Suprapubic skin (tissue), 4 donors: ENCODE measurements around the gene CDK15. TPM values are rescaled to one million over a fixed set of nuclear protein-coding genes. Genes with fewer than 3 reads are reported as not detected.
A peak's percentile ranks its signal among the peaks of the same experiment; 100 is the strongest.

ENCODE experiments used
- DNase-seq, 2 donors: peaks; one replicate each; pipeline ENCODE4 v3.0.0-alpha.2; 2019; ENCODE audit warnings: low spot score in 2 of 2
- H3K27ac ChIP-seq: fragments of 200-600 bp; sonication (generic); one replicate; pipeline ENCODE4 v1.5.1; 2019
- H3K27me3 ChIP-seq: fragments of 200-600 bp; sonication (generic); one replicate; pipeline ENCODE4 v1.5.1; 2019
- H3K36me3 ChIP-seq: fragments of 200-600 bp; sonication (generic); one replicate; pipeline ENCODE4 v1.5.1; 2019
- H3K4me1 ChIP-seq: fragments of 200-600 bp; sonication (generic); one replicate; pipeline ENCODE4 v1.5.1; 2019
- H3K4me3 ChIP-seq: fragments of 200-600 bp; sonication (generic); one replicate; pipeline ENCODE4 v1.5.1; 2019; ENCODE audit warnings: mild to moderate bottlenecking
- H3K9me3 ChIP-seq: fragments of 200-600 bp; sonication (generic); one replicate; pipeline ENCODE4 v1.5.1; 2019
- CTCF ChIP-seq, 2 donors: fragments of 200-600 bp in 1 of 2; fragments of 450-650 bp in 1 of 2; sonication (generic) in 1 of 2; IDR thresholded peaks; one replicate each; pipeline ENCODE4 v1.5.1; 2016 to 2019; ENCODE audit warnings: antibody characterized with exemption in 2 of 2, mild to moderate bottlenecking in 1 of 2, moderate library complexity in 1 of 2
- EP300 ChIP-seq: sonication (generic); formaldehyde crosslinking; IDR thresholded peaks from one replicate; pipeline ENCODE4 v1.6.1; 2017; ENCODE audit warnings: antibody characterized with exemption
- POLR2A ChIP-seq, 2 donors: fragments of 450-650 bp; IDR thresholded peaks; one replicate each; pipeline ENCODE4 v1.6.1; 2017; ENCODE audit warnings: antibody characterized with exemption in 2 of 2, mild to moderate bottlenecking in 2 of 2, moderate library complexity in 2 of 2
- POLR2AphosphoS5 ChIP-seq, 3 donors: sonication (generic); formaldehyde crosslinking; IDR thresholded peaks; one replicate each; pipeline ENCODE4 v1.6.1; 2017; ENCODE audit warnings: antibody characterized with exemption in 3 of 3
- WGBS: methylation state at CpG from one replicate; pipeline ENCODE4 v1.1.5; 2018; 5-methylcytosine and 5-hydroxymethylcytosine counted together
- total RNA-seq, 4 donors: library from RNA; depleted of rRNA; stranded (reverse); fragments of >200 nt; gene quantifications; one replicate each; pipeline ENCODE4 v1.1.0, GENCODE V29; 2016

The CDK15 gene
- total RNA-seq, 4 donors from 2014 or later: 0.13 to 0.97 (median 0.66) TPM

- TF ChIP-seq POLR2A (IDR thresholded peaks at IDR 0.05) (no peak), EP300 (no peak), POLR2AphosphoS5 (IDR thresholded peaks at IDR 0.05) (no peak), CTCF (IDR thresholded peaks at IDR 0.05) (no peak)
- Histone ChIP-seq H3K4me3 (no peak overlapping the region), H3K4me1 (peaks cover 5% of the 10 kb centered on the region), H3K9me3 (no peaks in the 10 kb centered on the region), H3K27me3 (no peaks in the 10 kb centered on the region), H3K36me3 (no peaks in the 10 kb centered on the region), H3K27ac (no peak overlapping the region)
- WGBS: 74% methylated on average over 3 of the region's 3 CpGs
- DNase-seq: no peak
These were observed 49.0 kb downstream of the CDK15 start for GRCh38 chr2:201855356-201855755.

- no peaks in the 10 kb centered on the region for H3K9me3 ChIP-seq
- H3K4me3 ChIP-seq: no peak overlapping the region
- WGBS: 86% methylated on average over 2 of the region's 2 CpGs
- H3K36me3 ChIP-seq: no peaks in the 10 kb centered on the region
- DNase-seq: no peak
- peaks cover 10% of the 10 kb centered on the region for H3K4me1 ChIP-seq
- TF ChIP-seq POLR2A (IDR thresholded peaks at IDR 0.05): no peak
- no peak for TF ChIP-seq EP300
- no peak for TF ChIP-seq POLR2AphosphoS5 (IDR thresholded peaks at IDR 0.05)
- no peak for TF ChIP-seq CTCF (IDR thresholded peaks at IDR 0.05)
- no peaks in the 10 kb centered on the region for H3K27me3 ChIP-seq
- H3K27ac ChIP-seq: no peak overlapping the region
These were observed 51.0 kb downstream of the CDK15 start for GRCh38 chr2:201857326-201857725.

- no peak overlapping the region for H3K4me3 ChIP-seq
- no peaks in the 10 kb centered on the region for H3K27me3 ChIP-seq
- DNase-seq: no peak
- H3K4me1 ChIP-seq: peaks cover 10% of the 10 kb centered on the region
- no peaks in the 10 kb centered on the region for H3K36me3 ChIP-seq
- 9% methylated on average over 16 of the region's 16 CpGs for WGBS
- no peaks in the 10 kb centered on the region for H3K9me3 ChIP-seq
- TF ChIP-seq POLR2A (IDR thresholded peaks at IDR 0.05) (no peak), EP300 (no peak), CTCF (IDR thresholded peaks at IDR 0.05) (no peak), POLR2AphosphoS5 (IDR thresholded peaks at IDR 0.05) (no peak)
- no peak overlapping the region for H3K27ac ChIP-seq
These were observed 52.2 kb downstream of the CDK15 start for GRCh38 chr2:201858281-201859184.

- H3K27me3 ChIP-seq: no peaks in the 10 kb centered on the region
- no peak overlapping the region for H3K4me3 ChIP-seq
- no peak for TF ChIP-seq POLR2AphosphoS5 (IDR thresholded peaks at IDR 0.05)
- TF ChIP-seq EP300: no peak
- no peak for TF ChIP-seq POLR2A (IDR thresholded peaks at IDR 0.05)
- no peak for TF ChIP-seq CTCF (IDR thresholded peaks at IDR 0.05)
- no peak overlapping the region for H3K27ac ChIP-seq
- 90% methylated on average over 5 of the region's 5 CpGs for WGBS
- H3K9me3 ChIP-seq: no peaks in the 10 kb centered on the region
- no peak for DNase-seq
- H3K4me1 ChIP-seq: peaks cover 10% of the 10 kb centered on the region
- no peaks in the 10 kb centered on the region for H3K36me3 ChIP-seq
These were observed 53.6 kb downstream of the CDK15 start for GRCh38 chr2:201859949-201860348.

GRCh38 chr2:201860636-201861066, 54.3 kb downstream of the CDK15 start:
- no peak for DNase-seq
- TF ChIP-seq POLR2AphosphoS5 (IDR thresholded peaks at IDR 0.05): no peak
- peak; percentile 73 to 75 for TF ChIP-seq CTCF (IDR thresholded peaks at IDR 0.05)
- Histone ChIP-seq H3K4me3 (no peak overlapping the region), H3K27me3 (no peaks in the 10 kb centered on the region), H3K36me3 (no peaks in the 10 kb centered on the region), H3K4me1 (peaks cover 10% of the 10 kb centered on the region), H3K27ac (no peak overlapping the region), H3K9me3 (no peaks in the 10 kb centered on the region)
- 9% methylated on average over 5 of the region's 5 CpGs for WGBS
